ENCODE results near the gene RAD54L. TPM values are rescaled to one million over a fixed set of nuclear protein-coding genes. Genes with fewer than 3 reads are reported as not detected.
"Not testable (repeated sequence)": the region's sequence is repeated elsewhere in the genome, so short reads cannot be mapped to it uniquely, and the experiment has no call there.

RAD54L gene
- total RNA-seq, 1 experiment from 2014 or later: 54.7 TPM

DNA sequence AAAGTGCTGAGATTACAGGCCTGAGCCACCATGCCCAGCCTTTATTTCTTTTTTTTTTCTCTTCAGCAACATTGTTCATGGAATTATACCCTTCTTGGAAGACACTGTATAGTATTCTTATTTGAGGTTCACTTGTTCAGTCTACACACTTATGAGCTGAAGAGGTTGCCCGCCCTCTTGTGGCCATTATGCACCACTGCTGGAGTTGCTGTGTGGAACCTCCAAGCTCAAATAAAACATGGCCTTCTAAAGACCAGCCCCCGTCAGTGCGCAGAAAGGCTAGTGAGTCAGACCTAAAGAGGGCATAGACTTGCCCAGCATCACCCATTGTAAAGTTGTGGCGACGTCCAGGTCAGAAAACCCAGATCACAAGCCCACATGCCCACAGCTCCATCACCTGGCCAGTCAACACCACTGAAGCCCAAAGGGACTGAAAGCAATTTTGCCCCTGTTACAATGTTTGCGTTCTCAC, 24.1 kb upstream of the RAD54L start:
- no peaks in the 10 kb centered on the region for H3K27me3 Mint-ChIP-seq (ENCODE audit: low read depth)
- no peaks in the 10 kb centered on the region for H3K36me3 Mint-ChIP-seq
- DNase-seq (ENCODE audit: low spot score) (peak; percentile 66), ATAC-seq (peak; percentile 84)
- no peaks in the 10 kb centered on the region for H3K9me3 Mint-ChIP-seq
- ChIA-PET POLR2A (interaction anchor here (0.6 to 1.5 kb wide), 7 partner anchors 14 to 1518 kb away, joined by 3 to 7 read pairs (median 3); partner anchors contain the start of gene POMGNT1), CTCF (interaction anchor here (0.5 to 6.6 kb wide), 64 partner anchors 10 to 601 kb away, joined by 3 to 126 read pairs (median 4); partner anchors contain the start of genes LURAP1, PIK3R3, POMGNT1 and RAD54L)
- H3K4me3 Mint-ChIP-seq: no peak overlapping the region
- TF ChIP-seq ZNF232 (CRISPR knock-in tag; IDR thresholded peaks at IDR 0.05): no peak
- TF ChIP-seq, protein P1, sequence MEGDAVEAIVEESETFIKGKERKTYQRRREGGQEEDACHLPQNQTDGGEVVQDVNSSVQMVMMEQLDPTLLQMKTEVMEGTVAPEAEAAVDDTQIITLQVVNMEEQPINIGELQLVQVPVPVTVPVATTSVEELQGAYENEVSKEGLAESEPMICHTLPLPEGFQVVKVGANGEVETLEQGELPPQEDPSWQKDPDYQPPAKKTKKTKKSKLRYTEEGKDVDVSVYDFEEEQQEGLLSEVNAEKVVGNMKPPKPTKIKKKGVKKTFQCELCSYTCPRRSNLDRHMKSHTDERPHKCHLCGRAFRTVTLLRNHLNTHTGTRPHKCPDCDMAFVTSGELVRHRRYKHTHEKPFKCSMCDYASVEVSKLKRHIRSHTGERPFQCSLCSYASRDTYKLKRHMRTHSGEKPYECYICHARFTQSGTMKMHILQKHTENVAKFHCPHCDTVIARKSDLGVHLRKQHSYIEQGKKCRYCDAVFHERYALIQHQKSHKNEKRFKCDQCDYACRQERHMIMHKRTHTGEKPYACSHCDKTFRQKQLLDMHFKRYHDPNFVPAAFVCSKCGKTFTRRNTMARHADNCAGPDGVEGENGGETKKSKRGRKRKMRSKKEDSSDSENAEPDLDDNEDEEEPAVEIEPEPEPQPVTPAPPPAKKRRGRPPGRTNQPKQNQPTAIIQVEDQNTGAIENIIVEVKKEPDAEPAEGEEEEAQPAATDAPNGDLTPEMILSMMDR (IDR thresholded peaks at IDR 0.05): peak; percentile 83
- H3K27ac Mint-ChIP-seq: peak overlapping the region; percentile 84
- peaks cover 33% of the 10 kb centered on the region for H3K4me1 Mint-ChIP-seq

DNA sequence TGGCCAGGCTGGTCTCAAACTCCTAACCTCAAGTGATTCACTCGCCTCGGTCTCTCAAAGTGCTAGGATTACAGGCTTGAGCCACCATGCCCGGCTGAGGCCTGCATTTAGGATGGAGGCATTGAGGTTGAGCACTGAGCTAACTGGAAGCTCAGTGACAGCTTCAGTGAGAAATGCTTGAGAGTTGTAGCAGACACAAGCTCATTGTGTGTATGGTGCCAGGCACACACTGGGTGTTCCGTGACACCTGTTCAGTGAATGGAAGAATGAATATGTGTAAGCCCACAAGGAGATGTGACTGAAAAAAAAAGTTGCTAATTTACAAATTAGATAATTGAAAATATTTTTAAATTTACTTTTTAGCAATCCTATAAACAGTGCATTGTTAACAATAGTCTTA, 22.6 kb upstream of the RAD54L start:
- H3K4me1 Mint-ChIP-seq: peaks cover 33% of the 10 kb centered on the region
- no peak for DNase-seq (ENCODE audit: low spot score)
- CTCF ChIA-PET: interaction anchor here (0.7 to 6.6 kb wide), 9 partner anchors 9 to 189 kb away, joined by 3 to 67 read pairs (median 4); partner anchors contain the start of genes LURAP1 and POMGNT1
- ATAC-seq: no peak
- POLR2A ChIA-PET: interaction anchor here (0.7 to 1.8 kb wide), 2 partner anchors 20 to 22 kb away, joined by 3 to 5 read pairs; partner anchors contain the start of gene RAD54L
- TF ChIP-seq MYBL2 (CRISPR knock-in tag; IDR thresholded peaks at IDR 0.05) (no peak), GABPB1 (CRISPR knock-in tag; IDR thresholded peaks at IDR 0.05) (no peak), ATF6 (CRISPR knock-in tag; IDR thresholded peaks at IDR 0.05) (no peak), GRHL2 (CRISPR knock-in tag; IDR thresholded peaks at IDR 0.05; ENCODE audit: insufficient replicate concordance, severe bottlenecking) (no peak), EMX1 (CRISPR knock-in tag; IDR thresholded peaks at IDR 0.05) (no peak), ZNF219 (CRISPR knock-in tag; IDR thresholded peaks at IDR 0.05; ENCODE audit: borderline replicate concordance) (no peak), ATF1 (CRISPR knock-in tag; IDR thresholded peaks at IDR 0.05) (no peak), ZNF512 (CRISPR knock-in tag; IDR thresholded peaks at IDR 0.05; ENCODE audit: borderline replicate concordance) (no peak), ZNF396 (CRISPR knock-in tag; IDR thresholded peaks at IDR 0.05; ENCODE audit: borderline replicate concordance) (no peak), HMGA2 (CRISPR knock-in tag; IDR thresholded peaks at IDR 0.05) (no peak), ESRRA (CRISPR knock-in tag; IDR thresholded peaks at IDR 0.05; ENCODE audit: borderline replicate concordance) (no peak), TEAD1 (CRISPR knock-in tag; IDR thresholded peaks at IDR 0.05) (no peak), PRRX2 (CRISPR knock-in tag; IDR thresholded peaks at IDR 0.05) (no peak), NR2C2 (CRISPR knock-in tag; IDR thresholded peaks at IDR 0.05) (no peak), ZNF121 (CRISPR knock-in tag; IDR thresholded peaks at IDR 0.05) (no peak), SOX15 (CRISPR knock-in tag; IDR thresholded peaks at IDR 0.05) (no peak)
- TF ChIP-seq, protein P2, sequence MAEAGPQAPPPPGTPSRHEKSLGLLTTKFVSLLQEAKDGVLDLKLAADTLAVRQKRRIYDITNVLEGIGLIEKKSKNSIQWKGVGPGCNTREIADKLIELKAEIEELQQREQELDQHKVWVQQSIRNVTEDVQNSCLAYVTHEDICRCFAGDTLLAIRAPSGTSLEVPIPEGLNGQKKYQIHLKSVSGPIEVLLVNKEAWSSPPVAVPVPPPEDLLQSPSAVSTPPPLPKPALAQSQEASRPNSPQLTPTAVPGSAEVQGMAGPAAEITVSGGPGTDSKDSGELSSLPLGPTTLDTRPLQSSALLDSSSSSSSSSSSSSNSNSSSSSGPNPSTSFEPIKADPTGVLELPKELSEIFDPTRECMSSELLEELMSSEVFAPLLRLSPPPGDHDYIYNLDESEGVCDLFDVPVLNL (CRISPR knock-in tag; IDR thresholded peaks at IDR 0.05; ENCODE audit: borderline replicate concordance, low read depth): no peak
- TF ChIP-seq, protein P1 (IDR thresholded peaks at IDR 0.05): no peak
- TF ChIP-seq, protein P3, sequence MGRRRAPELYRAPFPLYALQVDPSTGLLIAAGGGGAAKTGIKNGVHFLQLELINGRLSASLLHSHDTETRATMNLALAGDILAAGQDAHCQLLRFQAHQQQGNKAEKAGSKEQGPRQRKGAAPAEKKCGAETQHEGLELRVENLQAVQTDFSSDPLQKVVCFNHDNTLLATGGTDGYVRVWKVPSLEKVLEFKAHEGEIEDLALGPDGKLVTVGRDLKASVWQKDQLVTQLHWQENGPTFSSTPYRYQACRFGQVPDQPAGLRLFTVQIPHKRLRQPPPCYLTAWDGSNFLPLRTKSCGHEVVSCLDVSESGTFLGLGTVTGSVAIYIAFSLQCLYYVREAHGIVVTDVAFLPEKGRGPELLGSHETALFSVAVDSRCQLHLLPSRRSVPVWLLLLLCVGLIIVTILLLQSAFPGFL (CRISPR knock-in tag; IDR thresholded peaks at IDR 0.05; ENCODE audit: borderline replicate concordance): no peak
- TF ChIP-seq, protein P4, sequence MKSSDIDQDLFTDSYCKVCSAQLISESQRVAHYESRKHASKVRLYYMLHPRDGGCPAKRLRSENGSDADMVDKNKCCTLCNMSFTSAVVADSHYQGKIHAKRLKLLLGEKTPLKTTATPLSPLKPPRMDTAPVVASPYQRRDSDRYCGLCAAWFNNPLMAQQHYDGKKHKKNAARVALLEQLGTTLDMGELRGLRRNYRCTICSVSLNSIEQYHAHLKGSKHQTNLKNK (CRISPR knock-in tag; IDR thresholded peaks at IDR 0.05): no peak
- H3K27me3 Mint-ChIP-seq (ENCODE audit: low read depth): no peaks in the 10 kb centered on the region
- no peaks in the 10 kb centered on the region for H3K9me3 Mint-ChIP-seq
- H3K4me3 Mint-ChIP-seq: no peak overlapping the region
- H3K27ac Mint-ChIP-seq: no peak overlapping the region
- no peaks in the 10 kb centered on the region for H3K36me3 Mint-ChIP-seq

GRCh38 chr1:46231231-46231630, 16.3 kb upstream of the RAD54L start:
- H3K27me3 Mint-ChIP-seq (ENCODE audit: low read depth); H3K27ac Mint-ChIP-seq; H3K9me3 Mint-ChIP-seq; H3K4me1 Mint-ChIP-seq; H3K4me3 Mint-ChIP-seq; ATAC-seq; H3K36me3 Mint-ChIP-seq; DNase-seq (ENCODE audit: low spot score); POLR2A ChIA-PET: not testable (repeated sequence)
- CTCF ChIA-PET: interaction anchor here (0.6 to 5.4 kb wide), 4 partner anchors 7 to 125 kb away, joined by 3 to 47 read pairs (median 8); no protein-coding TSS in a partner anchor
